GM12872 (cell line): ENCODE measurements around the gene TEAD1.

Source experiments
- CTCF ChIP-seq: IDR thresholded peaks from 3 replicates; pipeline ENCODE4 v1.5.1; 2011; ENCODE audit warnings: low read depth, mild to moderate bottlenecking, low read length, moderate library complexity; ENCODE audit not compliant: insufficient read depth

Gene TEAD1

GRCh38 chr11:12686246-12687060, 12.2 kb downstream of the TEAD1 start:
- no peak for TF ChIP-seq CTCF

GRCh38 chr11:12687216-12687623, 13.0 kb downstream of the TEAD1 start:
- TF ChIP-seq CTCF: no peak

- no peak for TF ChIP-seq CTCF
Measured at GRCh38 chr11:12687740-12688139, 13.5 kb downstream of the TEAD1 start.

- TF ChIP-seq CTCF: no peak
Measured at GRCh38 chr11:12689029-12689755, 15.0 kb downstream of the TEAD1 start.

GRCh38 chr11:12690663-12691062, 16.4 kb downstream of the TEAD1 start:
- no peak for TF ChIP-seq CTCF

GRCh38 chr11:12691473-12691872, 17.3 kb downstream of the TEAD1 start:
- no peak for TF ChIP-seq CTCF

GRCh38 chr11:12692229-12693075, 18.2 kb downstream of the TEAD1 start:
- no peak for TF ChIP-seq CTCF
